ENCODE data around the gene LTN1.
"Not testable (repeated sequence)": the region's sequence is repeated elsewhere in the genome, so short reads cannot be mapped to it uniquely, and the experiment has no call there.

LTN1 gene

GRCh38 chr21:28986677-28987076, 6.0 kb downstream of the LTN1 start:
- DNase-seq, result no peak

- no peak for DNase-seq
These were observed 10.0 kb downstream of the LTN1 start for GRCh38 chr21:28982637-28983036.

GRCh38 chr21:28979092-28979491, 13.6 kb downstream of the LTN1 start:
- no peak for DNase-seq

- DNase-seq, result no peak
These were observed 17.3 kb downstream of the LTN1 start for GRCh38 chr21:28975397-28975796.

- DNase-seq, result no peak
These were observed 18.0 kb downstream of the LTN1 start for GRCh38 chr21:28974531-28975227.

GRCh38 chr21:28972398-28972797, 20.3 kb downstream of the LTN1 start:
- DNase-seq, result no peak

- no peak for DNase-seq
These were observed 21.5 kb downstream of the LTN1 start for GRCh38 chr21:28971171-28971570.

GRCh38 chr21:28963831-28964230, 28.8 kb downstream of the LTN1 start:
- no peak for DNase-seq

- no peak for DNase-seq
These were observed 30.2 kb downstream of the LTN1 start for GRCh38 chr21:28962465-28962864.

- DNase-seq, result no peak
These were observed 30.8 kb downstream of the LTN1 start for GRCh38 chr21:28961927-28962326.

GRCh38 chr21:28960245-28960644, 32.4 kb downstream of the LTN1 start:
- DNase-seq, result no peak

- DNase-seq, result no peak
These were observed 33.1 kb downstream of the LTN1 start for GRCh38 chr21:28959367-28960099.

- no peak for DNase-seq
These were observed 39.4 kb downstream of the LTN1 start for GRCh38 chr21:28953247-28953646.

- no peak for DNase-seq
These were observed 40.0 kb downstream of the LTN1 start for GRCh38 chr21:28952686-28953085.

GRCh38 chr21:28949318-28949717, 43.4 kb downstream of the LTN1 start:
- DNase-seq, result no peak

- no peak for DNase-seq
These were observed 48.4 kb downstream of the LTN1 start for GRCh38 chr21:28944296-28944695.

GRCh38 chr21:28943631-28944030, 49.0 kb downstream of the LTN1 start:
- DNase-seq, result no peak

GRCh38 chr21:28938726-28939125, 54.0 kb downstream of the LTN1 start:
- no peak for DNase-seq

- DNase-seq, result no peak
These were observed 54.9 kb downstream of the LTN1 start for GRCh38 chr21:28937737-28938136.

- no peak for DNase-seq
These were observed 56.0 kb downstream of the LTN1 start for GRCh38 chr21:28936721-28937120.

GRCh38 chr21:28936036-28936435, 56.6 kb downstream of the LTN1 start:
- DNase-seq, result no peak

GRCh38 chr21:28932717-28933116, 60.0 kb downstream of the LTN1 start:
- no peak for DNase-seq

- DNase-seq, result not testable (repeated sequence)
These were observed 60.8 kb downstream of the LTN1 start for GRCh38 chr21:28931708-28932372.
